GM18861 (cell line): ENCODE results near the gene GSDME.

Source experiments
- ATAC-seq: cut with Tn5 transposase; IDR thresholded peaks from one replicate; pipeline ENCODE4 v1.9.1; 2021; ENCODE audit not compliant: unreplicated experiment

The GSDME gene

DNA sequence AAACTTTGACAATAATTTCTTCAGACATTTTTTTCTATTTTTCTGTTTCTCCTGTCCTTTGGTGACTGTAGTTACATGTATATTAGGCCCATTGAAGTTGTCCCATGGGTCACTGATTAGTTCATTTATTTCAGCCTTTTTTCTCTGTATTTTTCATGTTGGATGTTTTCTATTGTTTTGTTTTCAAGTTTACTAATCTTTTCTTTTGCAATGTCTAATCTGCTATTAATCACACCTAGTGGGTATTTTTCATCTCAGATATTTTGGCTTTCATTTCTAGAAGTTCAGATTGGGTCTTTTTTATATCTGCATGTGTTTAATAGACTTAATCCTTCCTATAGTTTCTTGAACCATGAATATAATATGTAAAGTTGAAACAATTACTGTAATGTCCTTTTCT is 99.3 kb downstream of the GSDME start:
- ATAC-seq: no peak

DNA sequence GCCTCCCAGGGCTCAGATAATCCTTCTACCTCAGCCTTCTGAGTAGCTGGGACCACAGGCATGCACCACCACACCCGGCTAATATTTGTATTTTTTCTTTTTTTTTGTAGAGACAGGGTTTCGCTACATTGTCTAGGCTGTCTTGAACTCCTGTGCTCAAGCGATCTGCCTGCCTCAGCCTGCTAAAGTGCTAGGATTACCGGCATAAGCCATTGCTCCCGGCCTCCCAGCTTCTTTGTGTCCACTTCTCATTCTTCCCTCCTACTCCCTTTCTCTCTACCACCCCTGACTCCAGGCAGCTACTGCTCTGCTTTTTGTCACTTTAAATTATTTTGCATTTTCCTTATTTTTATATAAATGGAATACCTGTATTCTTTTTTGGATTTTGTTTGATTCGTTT is 100.7 kb downstream of the GSDME start:
- no peak for ATAC-seq

DNA sequence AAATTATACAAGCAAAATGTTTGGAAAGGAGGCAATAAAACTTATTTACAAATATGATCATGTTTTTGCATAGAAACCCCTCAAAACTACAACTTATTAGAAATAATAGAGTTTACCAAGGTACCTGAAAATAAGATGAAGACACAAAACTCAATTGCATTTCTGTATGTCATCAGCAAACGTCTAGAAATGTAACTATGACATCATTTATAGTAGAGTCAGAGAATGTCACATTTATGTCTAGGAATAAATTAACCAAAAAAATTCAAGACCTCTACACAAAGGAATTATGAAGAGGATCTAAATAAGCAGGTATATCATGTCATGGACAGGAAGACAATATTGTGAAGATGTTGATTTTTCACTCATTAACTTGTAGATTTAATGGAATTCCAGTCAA is 103.0 kb downstream of the GSDME start:
- ATAC-seq: no peak

DNA sequence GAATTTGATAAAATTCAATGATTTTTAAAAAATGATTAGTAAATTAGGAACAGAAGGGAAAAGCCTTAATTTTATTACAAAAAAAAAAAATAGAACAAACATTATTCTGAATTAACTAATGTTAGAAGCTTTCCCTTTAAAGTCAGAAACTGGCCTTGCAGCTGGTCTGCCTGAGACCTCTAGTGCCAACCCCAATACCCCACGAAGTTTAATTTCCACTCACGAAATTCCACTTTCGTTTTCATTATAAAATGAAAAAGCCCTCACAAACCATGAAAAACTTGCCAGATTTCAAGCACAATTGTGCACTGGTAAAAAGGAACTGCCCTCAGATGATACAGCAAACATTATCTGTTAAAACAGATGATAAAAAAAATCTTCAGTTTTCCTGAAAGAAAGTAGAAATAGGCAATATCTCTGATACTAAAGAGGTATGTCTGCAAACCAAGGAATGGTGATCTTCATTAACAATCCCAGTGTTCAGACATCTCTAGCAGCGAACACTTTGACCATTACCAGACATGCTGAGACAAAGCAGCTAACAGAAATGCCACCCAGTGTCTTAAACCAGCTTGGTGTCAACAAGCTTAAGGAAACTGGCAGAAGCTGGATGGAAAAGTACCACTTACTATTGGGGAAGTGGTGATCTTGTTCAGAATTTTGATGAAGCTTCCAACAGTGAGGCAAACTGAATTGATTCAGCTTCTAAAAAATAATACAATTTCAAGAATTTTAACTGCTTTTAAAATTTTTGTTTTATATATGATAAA is 103.8 kb downstream of the GSDME start:
- no peak for ATAC-seq

DNA sequence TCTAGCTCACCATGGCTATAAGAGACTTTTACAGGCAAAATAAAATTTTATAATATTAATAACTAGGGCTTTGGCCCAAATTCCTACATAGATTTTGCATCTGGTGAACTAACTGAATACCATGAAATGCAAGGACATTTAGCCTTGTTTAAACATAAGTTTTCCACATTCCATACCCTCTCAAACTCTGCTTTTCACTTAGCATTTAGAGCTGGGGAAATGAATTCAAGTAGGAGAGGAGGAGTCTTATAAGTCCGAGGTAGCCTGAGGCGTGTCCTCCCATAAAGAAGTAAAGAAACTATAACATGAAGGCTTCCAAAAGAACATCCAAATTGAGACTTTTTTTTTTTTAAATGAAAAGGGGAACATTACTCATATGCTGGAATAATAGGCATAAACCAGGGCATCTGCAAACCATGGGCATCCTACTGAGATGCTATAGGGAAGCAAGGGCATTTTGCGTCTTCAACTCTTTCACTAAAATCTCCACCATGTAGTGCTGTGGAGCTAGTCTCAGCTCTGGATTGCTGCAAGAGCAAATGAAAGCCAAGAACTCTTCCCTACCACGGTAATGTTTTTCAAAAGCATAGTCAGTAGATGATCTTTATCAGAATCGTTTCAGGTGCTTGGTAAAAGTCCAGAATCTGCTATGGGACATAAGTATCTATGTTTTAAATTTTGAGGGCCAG is 104.9 kb downstream of the GSDME start:
- ATAC-seq: no peak
